ENCODE results near the gene ARVCF. TPM values are rescaled to one million over a fixed set of nuclear protein-coding genes. Genes with fewer than 3 reads are reported as not detected.

ARVCF gene
- total and polyA plus RNA-seq, 9 of the 15 experiments (the other 6 are each of a cell fraction or from before 2014, with no cell fraction given), result 0.03 to 97.4 (median 15.6) TPM

GRCh38 chr22:20010307-20011122 lies 6.1 kb downstream of the ARVCF start (continued):
- TF ChIP-seq ZNF57 (CRISPR knock-in tag; IDR thresholded peaks at IDR 0.05), result no peak
- TF ChIP-seq ZNF77 (CRISPR knock-in tag; IDR thresholded peaks at IDR 0.05), result no peak
- TF ChIP-seq ZBTB9 (CRISPR knock-in tag; IDR thresholded peaks at IDR 0.05), result 0 out of 2 replicates have a peak, but pooled peaks have one; percentile 68
- no peak for TF ChIP-seq ARID2 (IDR thresholded peaks at IDR 0.05)
- peak; percentile 38 for TF ChIP-seq RBFOX2 (IDR thresholded peaks at IDR 0.05; ENCODE audit: low read depth, low read length)
- TF ChIP-seq MYBL2 (IDR thresholded peaks at IDR 0.05; ENCODE audit: low read depth), result no peak
- no peak for TF ChIP-seq MYBL2 (CRISPR knock-in tag; IDR thresholded peaks at IDR 0.05; ENCODE audit: borderline replicate concordance)
- no peak for TF ChIP-seq MGA (IDR thresholded peaks at IDR 0.05)
- TF ChIP-seq DIDO1 (tag; IDR thresholded peaks at IDR 0.05; ENCODE audit: low read depth), result 0 out of 2 replicates have a peak, but pooled peaks have one; percentile 24
- no peak for TF ChIP-seq ZNF511 (CRISPR knock-in tag; IDR thresholded peaks at IDR 0.05)
- no peak for TF ChIP-seq MEF2A (IDR thresholded peaks at IDR 0.05; ENCODE audit: control insufficient read depth, low read depth, low read length)
- TF ChIP-seq MLX (CRISPR knock-in tag; conservative IDR thresholded peaks at IDR 0.05), result 0 out of 4 replicates have a peak, but pooled peaks of 1 of the 2 experiments have one; percentile 33
- no peak for TF ChIP-seq ILF3 (IDR thresholded peaks at IDR 0.05; ENCODE audit: borderline replicate concordance)

Data from K562 (cell line).